Stimulated activated naive B cell treated with anti-CD40 and anti-IgM and Interleukin-4, amounts not matched to agents 10 μg/mL and 1 μg/mL and 100 μg/mL, for 72 hours (primary cell): ENCODE measurements around the gene PPP1R14B.

Source experiments
- ATAC-seq, 2 donors: fragments of 150-1000 bp; cut with Tn5 transposase; replicated peaks; 2 replicates each; pipeline ENCODE4 v1.10.0; 2021; ENCODE audit warnings: moderate library complexity in 1 of 2
- DNase-seq: peaks from one replicate; pipeline ENCODE4 v3.0.0; 2021
- H3K27ac Mint-ChIP-seq: one replicate; pipeline ENCODE4 v1.8.0; 2022; ENCODE audit warnings: mild to moderate bottlenecking, mixed read lengths
- H3K27me3 Mint-ChIP-seq, 2 donors: one replicate each; pipeline ENCODE4 v1.8.0; 2022; ENCODE audit warnings: mixed read lengths in 2 of 2
- H3K36me3 Mint-ChIP-seq, 2 donors: one replicate each; pipeline ENCODE4 v1.8.0; 2022; ENCODE audit warnings: mixed read lengths in 2 of 2, mild to moderate bottlenecking in 1 of 2
- H3K4me1 Mint-ChIP-seq, 2 donors: one replicate each; pipeline ENCODE4 v1.8.0; 2022; ENCODE audit warnings: mixed read lengths in 2 of 2, mild to moderate bottlenecking in 1 of 2
- H3K4me3 Mint-ChIP-seq, 2 donors: one replicate each; pipeline ENCODE4 v1.8.0; 2022; ENCODE audit warnings: mild to moderate bottlenecking in 2 of 2, mixed read lengths in 2 of 2, moderate library complexity in 1 of 2
- H3K9me3 Mint-ChIP-seq, 2 donors: one replicate each; pipeline ENCODE4 v1.8.0; 2022; ENCODE audit warnings: mixed read lengths in 2 of 2, mild to moderate bottlenecking in 1 of 2

Gene PPP1R14B

DNA sequence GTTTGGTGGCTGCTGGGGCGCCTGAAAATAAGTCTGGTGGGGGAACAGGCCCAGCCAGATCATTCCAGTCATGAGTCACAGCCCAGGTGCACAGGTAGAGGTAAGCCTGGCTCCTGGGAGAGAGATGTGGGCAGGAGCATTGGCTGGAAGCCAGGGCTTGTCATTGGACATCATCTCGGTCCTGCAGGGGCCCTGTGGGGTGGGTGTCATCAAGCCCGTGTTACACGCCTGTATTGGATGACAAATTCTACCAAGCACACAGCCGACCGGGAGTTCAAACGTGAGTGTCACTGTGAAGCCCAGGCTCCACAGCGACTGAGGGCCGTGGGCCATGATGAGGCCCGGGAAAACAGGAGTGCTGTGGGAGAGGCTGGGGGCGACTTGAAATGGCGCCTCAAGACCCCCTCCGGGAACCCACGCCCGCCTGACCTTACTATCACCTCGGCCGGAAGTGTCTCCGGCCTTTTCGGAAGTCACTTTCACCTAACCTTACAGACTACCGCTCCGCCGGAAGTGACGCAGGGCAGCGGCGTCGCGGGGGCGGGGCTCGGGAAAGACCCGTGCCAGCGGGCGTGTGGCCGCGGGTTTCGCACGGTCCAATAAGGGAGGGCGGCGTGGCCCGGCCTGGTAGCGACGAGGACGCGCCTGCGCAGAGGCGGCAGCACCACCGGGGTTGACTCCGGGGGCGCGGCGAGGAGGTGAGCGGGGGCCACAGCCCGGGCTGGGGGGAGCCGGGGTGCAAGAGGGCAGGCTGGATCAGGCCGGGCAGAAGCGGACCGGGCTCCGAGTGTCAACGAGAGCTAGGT is 6.1 kb downstream of the PPP1R14B start, which contains the start of gene FKBP2:
FKBP2 (plus strand) TSS at position 661 of the 806 bp plus-strand sequence. CDS start 1,293 bp downstream, outside the sequence.
- H3K4me3 Mint-ChIP-seq = peak within 1 kb of the TSS; percentile 80 to 95
- no peaks in the 10 kb centered on the region for H3K27me3 Mint-ChIP-seq
- DNase-seq (peak; percentile 98), ATAC-seq (peak; percentile 52 to 61)
- peaks cover 37 to 85% of the 10 kb centered on the region in 2 donors for H3K4me1 Mint-ChIP-seq
- H3K9me3 Mint-ChIP-seq = no peaks in the 10 kb centered on the region
- peak within 1 kb of the TSS; percentile 99 for H3K27ac Mint-ChIP-seq
- peaks cover 37 to 57% of the 10 kb centered on the region in 2 donors for H3K36me3 Mint-ChIP-seq

DNA sequence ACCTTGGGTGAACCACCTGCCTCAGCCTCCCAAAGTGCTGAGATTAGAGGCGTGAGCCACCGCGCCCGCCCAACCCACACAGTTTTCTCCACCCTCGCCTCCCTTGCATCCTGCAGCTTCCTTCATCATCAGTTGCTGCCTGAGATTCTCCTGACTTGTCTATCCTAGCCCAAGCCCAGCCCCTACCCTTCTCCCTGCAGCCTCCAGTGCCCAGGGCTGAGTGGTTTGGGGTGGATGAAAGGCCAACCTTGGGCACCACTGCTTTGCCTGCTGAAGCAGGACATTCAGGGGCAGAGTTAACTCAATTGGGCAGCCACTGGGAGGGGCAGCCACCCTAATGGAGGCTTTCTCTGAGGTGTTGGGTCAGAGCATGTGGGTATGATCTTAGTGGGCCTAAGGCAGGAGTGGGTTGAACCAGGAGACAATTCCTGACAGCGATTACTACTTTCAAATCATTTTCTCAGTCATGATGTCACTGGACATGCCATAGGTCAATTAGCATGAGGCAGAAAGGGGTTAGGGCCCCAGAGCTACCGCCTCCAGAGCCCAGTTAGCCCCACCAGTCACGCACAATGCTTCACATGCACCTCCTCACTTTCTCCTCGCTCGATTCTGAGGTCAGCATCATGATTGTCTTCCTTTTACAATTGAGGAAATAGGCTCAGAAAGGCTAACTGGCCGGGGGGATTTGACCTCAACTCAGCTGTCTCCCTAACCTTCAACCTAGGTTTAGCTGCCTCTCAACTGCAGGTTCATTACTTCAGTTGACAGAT is 6.9 kb downstream of the PPP1R14B start:
- peak; percentile 84 for DNase-seq
- Mint-ChIP-seq H3K4me1 (peaks cover 43 to 85% of the 10 kb centered on the region in 2 donors), H3K36me3 (peaks cover 44 to 63% of the 10 kb centered on the region in 2 donors), H3K4me3 (peak overlapping the region; percentile 80 to 95), H3K27ac (peak overlapping the region; percentile 99), H3K27me3 (no peaks in the 10 kb centered on the region), H3K9me3 (no peaks in the 10 kb centered on the region)
- ATAC-seq = peak; percentile 47 to 48

DNA sequence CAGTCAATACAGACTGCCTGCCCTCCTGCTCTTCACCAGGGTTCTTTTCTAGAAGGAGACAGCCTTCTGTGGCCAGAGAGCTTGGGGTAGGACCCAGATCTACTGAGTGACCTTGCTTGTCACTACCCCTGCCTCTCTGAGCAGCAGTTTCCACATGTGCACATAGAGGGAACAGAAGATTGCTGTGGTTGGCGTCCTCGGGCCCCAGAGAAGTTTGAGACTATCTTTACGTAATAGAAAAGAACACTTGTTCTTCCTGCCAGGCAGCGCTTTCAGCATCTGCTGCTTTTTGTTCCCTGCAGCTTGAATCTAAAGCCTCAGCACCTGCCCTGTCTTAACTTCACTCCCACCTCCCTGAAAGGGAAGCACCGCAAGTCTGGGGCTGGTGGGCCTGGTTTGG is 7.7 kb downstream of the PPP1R14B start:
- Mint-ChIP-seq H3K4me3 (no peak overlapping the region), H3K36me3 (peaks cover 44 to 60% of the 10 kb centered on the region in 2 donors)
- no peak for ATAC-seq

DNA sequence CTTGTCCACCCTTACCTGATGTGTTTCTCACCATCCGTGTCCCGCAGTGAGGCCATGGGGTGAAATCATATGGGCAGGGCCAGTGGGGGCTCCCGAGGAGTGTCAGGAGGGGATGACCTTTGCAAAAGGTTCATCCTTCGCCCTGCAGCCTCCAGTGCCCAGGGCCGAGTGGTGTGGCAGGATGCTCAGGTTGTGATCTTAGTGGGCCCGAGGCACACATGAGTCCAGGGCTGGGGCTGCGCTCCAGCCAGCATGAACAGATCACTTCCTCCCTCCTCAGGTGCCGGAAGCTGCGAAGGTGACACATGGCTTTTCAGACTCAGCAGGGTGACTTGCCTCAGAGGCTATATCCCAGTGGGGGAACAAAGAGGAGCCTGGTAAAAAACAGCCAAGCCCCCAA is 8.7 kb downstream of the PPP1R14B start:
- Mint-ChIP-seq H3K9me3 (no peaks in the 10 kb centered on the region), H3K27ac (peak overlapping the region; percentile 99), H3K36me3 (peaks cover 38 to 51% of the 10 kb centered on the region in 2 donors), H3K4me1 (peaks cover 40 to 81% of the 10 kb centered on the region in 2 donors), H3K4me3 (no peak overlapping the region), H3K27me3 (no peaks in the 10 kb centered on the region)
- ATAC-seq (no peak), DNase-seq (no peak)

More for the DNA sequence above, 7.7 kb downstream of the PPP1R14B start:
- Mint-ChIP-seq H3K27ac (peak overlapping the region; percentile 99), H3K27me3 (no peaks in the 10 kb centered on the region), H3K4me1 (peaks cover 43 to 81% of the 10 kb centered on the region in 2 donors), H3K9me3 (no peaks in the 10 kb centered on the region)
- DNase-seq = no peak

DNA sequence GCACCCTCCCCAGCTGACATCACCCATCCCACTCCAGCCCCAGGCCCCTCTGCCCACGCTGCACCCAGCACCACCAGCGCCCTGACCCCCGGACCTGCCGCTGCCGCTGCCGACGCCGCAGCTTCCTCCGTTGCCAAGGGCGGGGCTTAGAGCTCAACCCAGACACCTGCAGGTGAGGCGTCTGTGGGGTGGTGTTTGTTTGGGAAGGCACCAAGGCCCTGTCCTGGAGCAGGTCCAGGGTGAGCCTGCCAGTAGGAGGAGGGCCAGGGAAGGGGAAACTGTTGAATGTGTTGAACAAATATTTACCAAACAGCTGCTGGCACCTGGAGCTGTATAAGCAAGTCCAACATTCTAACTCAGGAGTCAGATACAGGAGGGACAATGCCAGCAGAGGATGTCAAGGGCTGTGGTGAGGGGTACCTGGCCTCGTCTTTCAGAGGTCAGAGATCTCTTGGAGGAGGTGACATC is 9.2 kb downstream of the PPP1R14B start:
- Mint-ChIP-seq H3K4me1 (peaks cover 40 to 81% of the 10 kb centered on the region in 2 donors), H3K9me3 (no peaks in the 10 kb centered on the region), H3K27ac (peak overlapping the region; percentile 87), H3K36me3 (peaks cover 34 to 48% of the 10 kb centered on the region in 2 donors), H3K4me3 (peak overlapping the region in 1 of 2 donors; percentile 37), H3K27me3 (no peaks in the 10 kb centered on the region)
- ATAC-seq (no peak), DNase-seq (no peak)

DNA sequence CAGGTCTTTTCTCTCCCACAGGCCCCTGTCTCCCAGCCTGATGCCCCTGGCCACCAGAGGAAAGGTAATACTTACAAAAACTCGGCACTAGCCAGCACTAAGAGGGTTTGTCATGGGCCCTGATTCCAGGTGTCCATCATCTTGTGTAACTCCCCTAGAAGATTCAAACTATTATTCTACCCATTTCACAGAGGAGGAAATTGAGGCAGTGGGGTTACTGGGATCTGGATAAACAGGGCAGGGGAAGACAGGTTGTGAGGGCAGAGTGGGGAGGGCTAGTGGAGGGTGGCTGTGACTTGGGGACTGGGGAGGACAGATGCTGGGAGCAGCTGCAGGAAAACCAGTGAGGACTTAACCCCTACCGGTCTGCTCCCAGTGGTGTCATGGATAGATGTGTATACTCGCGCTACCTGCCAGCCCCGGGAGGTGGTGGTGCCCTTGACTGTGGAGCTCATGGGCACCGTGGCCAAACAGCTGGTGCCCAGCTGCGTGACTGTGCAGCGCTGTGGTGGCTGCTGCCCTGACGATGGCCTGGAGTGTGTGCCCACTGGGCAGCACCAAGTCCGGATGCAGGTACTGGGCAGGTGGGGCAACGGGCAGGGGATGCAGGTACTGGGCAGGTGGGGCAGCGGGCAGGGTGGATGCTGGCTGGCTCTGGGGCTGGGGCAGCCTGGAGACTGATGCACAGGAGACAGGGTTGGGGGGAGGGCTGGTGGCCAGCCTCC is 11.1 kb downstream of the PPP1R14B start:
- H3K4me3 Mint-ChIP-seq = peak overlapping the region; percentile 94 to 95
- no peaks in the 10 kb centered on the region for H3K9me3 Mint-ChIP-seq
- H3K27me3 Mint-ChIP-seq = no peaks in the 10 kb centered on the region
- H3K27ac Mint-ChIP-seq = peak overlapping the region; percentile 92
- ATAC-seq (no peak), DNase-seq (no peak)
- peaks cover 32 to 45% of the 10 kb centered on the region in 2 donors for H3K36me3 Mint-ChIP-seq
- peaks cover 49 to 89% of the 10 kb centered on the region in 2 donors for H3K4me1 Mint-ChIP-seq

DNA sequence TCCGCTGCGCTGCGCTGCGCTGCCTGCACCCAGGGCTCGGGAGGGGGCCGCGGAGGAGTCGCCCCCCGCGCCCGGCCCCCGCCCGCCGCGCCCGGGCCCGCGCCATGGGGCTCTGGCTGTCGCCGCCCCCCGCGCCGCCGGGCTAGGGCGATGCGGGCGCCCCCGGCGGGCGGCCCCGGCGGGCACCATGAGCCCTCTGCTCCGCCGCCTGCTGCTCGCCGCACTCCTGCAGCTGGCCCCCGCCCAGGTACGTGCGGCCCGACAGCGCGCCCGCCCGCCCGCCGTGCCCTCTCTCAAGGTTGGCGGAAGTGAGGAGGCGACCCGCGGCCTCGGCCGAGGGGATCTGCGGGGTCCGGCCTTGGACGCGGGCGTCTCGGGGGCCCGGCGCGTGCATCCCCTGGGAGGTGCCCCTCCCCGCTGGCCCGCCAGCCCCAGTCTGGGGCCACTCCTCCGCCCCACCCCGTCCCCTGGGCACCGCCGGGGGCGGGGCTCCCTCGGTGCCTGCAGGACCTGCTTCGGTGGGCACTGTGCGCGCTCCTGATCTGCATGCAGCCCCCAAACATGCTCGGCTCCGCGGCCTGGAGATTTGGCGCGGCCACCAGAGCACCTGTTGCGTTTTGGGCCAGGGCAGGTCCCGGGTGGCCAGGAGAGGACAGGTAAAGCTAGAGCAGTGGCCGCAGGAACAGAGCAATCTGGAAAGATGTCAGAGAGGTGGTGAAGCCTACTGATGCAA is 11.9 kb downstream of the PPP1R14B start:
- no peak for DNase-seq

DNA sequence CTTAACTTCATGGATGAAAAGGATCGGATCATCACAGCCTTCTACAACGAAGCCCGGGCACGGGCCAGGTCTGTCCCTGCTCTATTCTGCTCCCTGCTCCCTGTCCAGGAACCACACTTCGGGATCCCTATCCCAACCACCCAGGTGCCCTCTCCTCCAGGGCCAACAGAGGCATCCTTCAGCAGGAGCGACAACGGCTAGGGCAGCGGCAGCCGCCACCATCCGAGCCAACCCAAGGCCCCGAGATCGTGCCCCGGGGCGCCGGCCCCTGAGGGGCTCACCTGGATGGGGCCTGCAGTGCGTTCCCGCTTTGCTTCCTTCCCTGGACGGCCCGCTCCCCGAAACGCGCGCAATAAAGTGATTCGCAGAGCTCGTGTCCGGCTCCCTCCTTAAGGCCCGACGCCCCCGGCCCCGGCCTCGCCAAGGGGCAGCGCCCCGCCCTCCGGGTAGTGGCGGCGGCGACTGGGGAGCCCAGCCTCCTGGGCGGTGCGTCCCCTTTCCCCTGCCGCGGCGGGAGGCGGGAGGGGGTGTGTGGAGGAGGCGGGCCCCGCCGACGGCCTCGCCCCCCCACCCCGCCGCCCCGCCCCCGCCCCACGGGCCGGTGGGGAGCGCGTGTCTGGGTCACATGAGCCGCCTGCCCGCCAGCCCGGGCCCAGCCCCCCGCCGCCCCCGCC is 12.7 kb downstream of the PPP1R14B start, which contains the start of gene VEGFB:
VEGFB (plus strand) TSS at position 672 of the 674 bp plus-strand sequence. CDS start 250 bp downstream, outside the sequence.
- peaks cover 26 to 47% of the 10 kb centered on the region in 2 donors for H3K36me3 Mint-ChIP-seq
- DNase-seq = peak; percentile 63
- peak; percentile 55 to 62 for ATAC-seq
- peaks cover 51 to 88% of the 10 kb centered on the region in 2 donors for H3K4me1 Mint-ChIP-seq
- no peaks in the 10 kb centered on the region for H3K27me3 Mint-ChIP-seq
- peak within 1 kb of the TSS; percentile 92 for H3K27ac Mint-ChIP-seq
- peak within 1 kb of the TSS; percentile 94 to 95 for H3K4me3 Mint-ChIP-seq
- H3K9me3 Mint-ChIP-seq = no peaks in the 10 kb centered on the region

More for the DNA sequence above, 11.9 kb downstream of the PPP1R14B start:
- peak overlapping the region; percentile 94 to 95 for H3K4me3 Mint-ChIP-seq
- H3K9me3 Mint-ChIP-seq = no peaks in the 10 kb centered on the region
- ATAC-seq = peak; percentile 45 to 46
- H3K4me1 Mint-ChIP-seq = peaks cover 47 to 88% of the 10 kb centered on the region in 2 donors
- H3K27me3 Mint-ChIP-seq = no peaks in the 10 kb centered on the region
- peaks cover 27 to 45% of the 10 kb centered on the region in 2 donors for H3K36me3 Mint-ChIP-seq
- H3K27ac Mint-ChIP-seq = peak overlapping the region; percentile 92

DNA sequence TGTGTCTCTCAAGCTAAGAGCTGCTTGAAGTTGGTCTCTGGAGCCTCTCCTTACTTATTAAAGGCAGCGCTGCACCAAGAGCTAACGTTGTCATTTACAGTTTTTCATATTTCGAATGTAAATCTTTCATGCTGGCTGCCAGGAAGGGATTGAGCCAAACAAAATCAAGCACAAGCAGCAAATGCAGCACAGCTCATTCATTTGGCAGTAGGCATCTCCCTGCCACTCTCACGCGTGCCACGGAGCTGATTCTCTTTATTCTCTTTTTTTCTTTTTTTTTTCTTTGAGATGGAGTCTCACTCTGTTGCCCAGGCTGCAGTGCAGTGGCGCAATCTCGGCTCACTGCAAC is 13.8 kb downstream of the PPP1R14B start:
- no peak for ATAC-seq
- Mint-ChIP-seq H3K4me1 (peaks cover 41 to 87% of the 10 kb centered on the region in 2 donors), H3K9me3 (no peaks in the 10 kb centered on the region), H3K36me3 (peaks cover 22 to 39% of the 10 kb centered on the region in 2 donors), H3K27ac (no peak overlapping the region), H3K27me3 (no peaks in the 10 kb centered on the region), H3K4me3 (peak overlapping the region; percentile 73 to 83)
- no peak for DNase-seq

DNA sequence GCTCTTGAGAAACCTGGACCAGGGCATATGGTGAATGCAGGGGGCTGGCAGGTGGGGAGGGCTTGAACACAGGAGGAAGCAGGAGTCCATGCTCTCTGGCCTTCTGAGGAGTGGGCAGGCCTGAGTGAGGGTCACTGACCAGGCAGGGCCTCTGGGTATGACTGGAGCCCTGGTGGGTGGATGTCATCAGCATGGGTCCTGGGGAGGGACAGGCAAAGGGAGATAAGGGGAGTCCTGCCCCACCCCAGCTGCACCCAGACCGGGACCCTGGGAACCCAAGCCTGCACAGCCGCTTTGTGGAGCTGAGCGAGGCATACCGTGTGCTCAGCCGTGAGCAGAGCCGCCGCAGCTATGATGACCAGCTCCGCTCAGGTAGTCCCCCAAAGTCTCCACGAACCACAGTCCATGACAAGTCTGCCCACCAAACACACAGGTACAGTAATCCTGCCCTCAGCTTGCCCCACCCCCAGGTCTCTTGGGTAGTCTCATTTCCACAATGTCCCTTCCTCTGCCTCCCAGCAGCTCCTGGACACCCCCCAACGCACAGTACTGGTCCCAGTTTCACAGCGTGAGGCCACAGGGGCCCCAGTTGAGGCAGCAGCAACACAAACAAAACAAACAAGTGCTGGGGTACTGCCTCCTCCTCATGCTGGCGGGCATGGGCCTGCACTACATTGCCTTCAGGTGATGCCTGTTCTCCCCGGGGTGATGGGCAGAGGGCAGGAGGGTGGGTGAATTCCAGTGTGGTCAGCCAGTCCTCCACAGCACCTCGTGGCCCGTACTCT is 14.4 kb downstream of the PPP1R14B start:
- DNase-seq (no peak), ATAC-seq (no peak)
- Mint-ChIP-seq H3K36me3 (peaks cover 23 to 33% of the 10 kb centered on the region in 2 donors), H3K27me3 (no peaks in the 10 kb centered on the region), H3K4me1 (peaks cover 38 to 87% of the 10 kb centered on the region in 2 donors), H3K9me3 (no peaks in the 10 kb centered on the region), H3K4me3 (peak overlapping the region; percentile 87 to 97), H3K27ac (peak overlapping the region; percentile 82)

DNA sequence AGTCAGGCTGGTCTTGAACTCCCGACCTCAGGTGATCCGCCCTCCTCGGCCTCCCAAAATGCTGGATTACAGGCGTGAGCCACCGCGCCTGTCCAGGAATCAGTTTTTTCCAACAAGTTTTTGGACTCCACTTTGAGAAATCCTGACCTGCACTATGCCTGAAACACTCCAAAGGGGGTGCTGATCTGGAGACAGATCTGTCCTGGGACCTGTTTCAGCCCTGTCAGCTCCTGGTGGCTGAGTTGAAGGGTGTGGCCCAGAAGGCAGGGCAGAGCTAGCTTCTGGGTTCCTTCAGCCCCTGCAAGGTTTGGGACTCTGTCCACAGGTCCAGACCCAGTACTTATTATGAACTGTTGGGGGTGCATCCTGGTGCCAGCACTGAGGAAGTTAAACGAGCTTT is 15.2 kb downstream of the PPP1R14B start:
- Mint-ChIP-seq H3K9me3 (no peaks in the 10 kb centered on the region), H3K4me1 (peaks cover 42 to 85% of the 10 kb centered on the region in 2 donors), H3K27me3 (no peaks in the 10 kb centered on the region), H3K36me3 (peaks cover 22 to 26% of the 10 kb centered on the region in 2 donors), H3K27ac (no peak overlapping the region), H3K4me3 (peak overlapping the region; percentile 87 to 97)
- ATAC-seq (no peak), DNase-seq (no peak)

DNA sequence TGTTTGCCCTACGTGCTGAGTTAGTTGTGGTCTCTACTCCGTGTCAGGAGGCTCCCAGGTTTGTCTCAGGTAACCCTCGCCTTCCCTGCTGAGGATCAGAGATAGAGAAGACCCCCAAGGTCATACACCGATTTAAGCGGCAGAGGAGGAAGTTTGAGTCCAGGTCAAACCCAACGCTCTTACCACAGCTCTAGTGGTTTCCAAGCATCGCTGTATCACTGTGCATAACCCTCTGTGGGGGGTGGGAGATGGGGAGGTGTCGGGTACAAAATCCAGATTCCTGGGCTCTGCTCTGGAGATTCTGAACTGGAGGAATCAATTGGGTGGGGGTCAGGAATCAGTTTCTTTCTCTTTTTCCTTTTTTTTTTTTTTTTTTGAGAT is 15.8 kb downstream of the PPP1R14B start:
- peaks cover 42 to 81% of the 10 kb centered on the region in 2 donors for H3K4me1 Mint-ChIP-seq
- peaks cover 22 to 26% of the 10 kb centered on the region in 2 donors for H3K36me3 Mint-ChIP-seq
- no peaks in the 10 kb centered on the region for H3K9me3 Mint-ChIP-seq
- peak overlapping the region; percentile 87 to 97 for H3K4me3 Mint-ChIP-seq
- H3K27me3 Mint-ChIP-seq = no peaks in the 10 kb centered on the region
- DNase-seq = no peak
- H3K27ac Mint-ChIP-seq = peak overlapping the region; percentile 97
- no peak for ATAC-seq
